H1 (cell line): Measurements from ENCODE around the gene CEP44. TPM values are rescaled to one million over a fixed set of nuclear protein-coding genes. Genes with fewer than 3 reads are reported as not detected.

Experiments used
- CTCF ChIA-PET: fragments of 300-600 bp; sonication (Branson Sonifier 250); formaldehyde crosslinking; loops from one replicate; lab custom pipeline; 2021; ENCODE audit not compliant: partially characterized antibody; lab: Charles Lee
- POLR2A ChIA-PET: fragments of 300-600 bp; sonication (Branson Sonifier 250); formaldehyde crosslinking; loops from one replicate; lab custom pipeline; 2021; ENCODE audit warnings: inconsistent platforms; ENCODE audit not compliant: partially characterized antibody; lab: Charles Lee
- DNase-seq, 2 experiments: peaks; one replicate each; pipeline versions ENCODE4 v3.0.0 to v3.0.0-alpha.2; 2010 to 2022; ENCODE audit warnings: low spot score in 2 of 2, low read depth in 1 of 2, mixed read lengths in 1 of 2
- FAIRE-seq: peaks from 2 replicates; lab custom pipeline; 2011; peaks lifted over from hg19 to GRCh38; lab: Jason Lieb, UNC
- H2AFZ ChIP-seq: 2 replicates; pipeline ENCODE4 v1.8.1; 2012; ENCODE audit warnings: low read length, inconsistent platforms
- H2AK5ac ChIP-seq: 2 replicates; pipeline ENCODE4 v1.6.1; 2013; ENCODE audit warnings: low read depth, low read length
- H2BK120ac ChIP-seq: replicated peaks from 2 replicates; pipeline ENCODE3; 2013; ENCODE audit warnings: low read depth, low read length, inconsistent platforms
- H2BK12ac ChIP-seq: 2 replicates; pipeline ENCODE4 v1.6.1; 2013; ENCODE audit warnings: low read depth, low read length
- H2BK15ac ChIP-seq: 2 replicates; pipeline ENCODE4 v1.6.1; 2013; ENCODE audit warnings: low read length
- H2BK20ac ChIP-seq: 2 replicates; pipeline ENCODE4 v1.6.1; 2013; ENCODE audit warnings: low read length
- H2BK5ac ChIP-seq: 2 replicates; pipeline ENCODE4 v1.6.1; 2013; ENCODE audit warnings: low read depth, low read length
- H3K14ac ChIP-seq: 2 replicates; pipeline ENCODE4 v1.6.1; 2013; ENCODE audit warnings: inconsistent platforms; ENCODE audit not compliant: insufficient read length
- H3K18ac ChIP-seq: 2 replicates; pipeline ENCODE4 v1.6.1; 2013; ENCODE audit warnings: low read length; ENCODE audit errors: extremely low read depth
- H3K23ac ChIP-seq: 2 replicates; pipeline ENCODE4 v1.6.1; 2013; ENCODE audit warnings: inconsistent platforms; ENCODE audit not compliant: insufficient read length
- H3K23me2 ChIP-seq: 2 replicates; pipeline ENCODE4 v1.6.1; 2013; ENCODE audit warnings: low read depth, low read length
- H3K27ac ChIP-seq: 2 replicates; pipeline ENCODE4 v1.6.1; 2011; ENCODE audit warnings: low read depth, low read length, inconsistent platforms
- H3K27me3 ChIP-seq, 4 experiments: replicated peaks in 1 of 4; 1 replicate in 1 of 4; 2 replicates in 3 of 4; pipeline versions ENCODE4 v1.6.1 to v1.8.1; 2011 to 2013; ENCODE audit warnings: low read length in 3 of 4, mild to moderate bottlenecking in 3 of 4, inconsistent platforms in 2 of 4, mixed read lengths in 2 of 4, moderate library complexity in 1 of 4; ENCODE audit not compliant: control insufficient read depth in 3 of 4, insufficient read depth in 3 of 4; ENCODE audit errors: extremely low read depth in 1 of 4
- H3K36me3 ChIP-seq, 4 experiments: 2 replicates each; pipeline versions ENCODE4 v1.6.1 to v1.8.1; 2011 to 2013; ENCODE audit warnings: mild to moderate bottlenecking in 4 of 4, low read length in 3 of 4, moderate library complexity in 2 of 4, control low read depth in 1 of 4, inconsistent platforms in 1 of 4; ENCODE audit not compliant: insufficient read depth in 4 of 4, control insufficient read depth in 2 of 4
- H3K4ac ChIP-seq: replicated peaks from 2 replicates; pipeline ENCODE3; 2013; ENCODE audit warnings: low read length, low read depth, mixed read lengths, inconsistent platforms; ENCODE audit not compliant: insufficient read length
- H3K4me1 ChIP-seq, 4 experiments: replicated peaks in 1 of 4; 1 replicate in 1 of 4; 2 replicates in 3 of 4; pipeline versions ENCODE4 v1.6.1 to v1.8.1; 2011 to 2013; ENCODE audit warnings: low read length in 3 of 4, inconsistent platforms in 2 of 4, mixed read lengths in 1 of 4; ENCODE audit not compliant: insufficient read depth in 4 of 4, control insufficient read depth in 3 of 4
- H3K4me2 ChIP-seq, 2 experiments: 2 replicates each; pipeline versions ENCODE4 v1.6.1 to v1.8.1; 2011 to 2013; ENCODE audit warnings: low read depth in 2 of 2, low read length in 2 of 2, control low read depth in 1 of 2, inconsistent platforms in 1 of 2, mild to moderate bottlenecking in 1 of 2; ENCODE audit not compliant: insufficient read depth in 1 of 2
- H3K4me3 ChIP-seq, 4 experiments: fragments of 200-600, 300-600 bp in 1 of 4; sonication (generic), shearing (Covaris generic), sonication (Bioruptor Twin) in 1 of 4; 2 replicates each; pipeline versions ENCODE4 v1.5.1 to v1.8.1; 2011 to 2016; ENCODE audit warnings: low read length in 4 of 4, low read depth in 3 of 4, control low read depth in 2 of 4, inconsistent platforms in 2 of 4, mild to moderate bottlenecking in 2 of 4, mixed read lengths in 1 of 4, moderate library complexity in 1 of 4; ENCODE audit not compliant: insufficient read depth in 2 of 4; ENCODE audit errors: extremely low read depth in 1 of 4
- H3K56ac ChIP-seq: replicated peaks from 2 replicates; pipeline ENCODE3; 2013; ENCODE audit warnings: low read depth, mild to moderate bottlenecking, mixed read lengths, low read length, inconsistent platforms; ENCODE audit not compliant: insufficient read length
- H3K79me1 ChIP-seq: 2 replicates; pipeline ENCODE4 v1.6.1; 2013; ENCODE audit warnings: low read depth, low read length, control low read depth
- H3K79me2 ChIP-seq, 2 experiments: 2 replicates each; pipeline versions ENCODE4 v1.6.1 to v1.8.1; 2012 to 2013; ENCODE audit warnings: low read length in 2 of 2, mild to moderate bottlenecking in 2 of 2, inconsistent platforms in 1 of 2; ENCODE audit not compliant: insufficient read depth in 2 of 2, control insufficient read depth in 1 of 2
- H3K9ac ChIP-seq, 4 experiments: replicated peaks in 1 of 4; 1 replicate in 1 of 4; 2 replicates in 3 of 4; pipeline versions ENCODE4 v1.6.1 to v1.8.1; 2011 to 2013; ENCODE audit warnings: low read depth in 3 of 4, low read length in 3 of 4, control low read depth in 2 of 4, mild to moderate bottlenecking in 2 of 4, moderate library complexity in 2 of 4, inconsistent platforms in 1 of 4; ENCODE audit errors: extremely low read depth in 1 of 4
- H3K9me3 ChIP-seq, 2 experiments: 2 replicates each; pipeline versions ENCODE4 v1.6.1 to v1.8.1; 2012 to 2013; ENCODE audit warnings: mild to moderate bottlenecking in 2 of 2, moderate library complexity in 2 of 2, control low read depth in 1 of 2, inconsistent platforms in 1 of 2, low read depth in 1 of 2, low read length in 1 of 2, mixed read lengths in 1 of 2; ENCODE audit not compliant: insufficient read depth in 2 of 2
- H4K20me1 ChIP-seq, 2 experiments: replicated peaks in 1 of 2; 2 replicates each; pipeline versions ENCODE3 to v1.8.1; 2011 to 2013; ENCODE audit warnings: inconsistent platforms in 2 of 2, low read length in 2 of 2, mild to moderate bottlenecking in 1 of 2; ENCODE audit not compliant: insufficient read depth in 2 of 2, control insufficient read depth in 1 of 2
- H4K5ac ChIP-seq: 2 replicates; pipeline ENCODE4 v1.6.1; 2013; ENCODE audit warnings: low read length, low read depth, mixed read lengths, inconsistent platforms; ENCODE audit not compliant: insufficient read length
- H4K8ac ChIP-seq: 2 replicates; pipeline ENCODE4 v1.8.0; 2013; ENCODE audit warnings: mild to moderate bottlenecking, moderate library complexity, low read length, inconsistent platforms; ENCODE audit not compliant: insufficient read depth; ENCODE audit errors: extremely low read depth
- H4K91ac ChIP-seq: replicated peaks from 2 replicates; pipeline ENCODE3; 2013; ENCODE audit warnings: low read length, mixed read lengths, inconsistent platforms; ENCODE audit not compliant: insufficient read length
- BCL11A ChIP-seq, 2 experiments: IDR thresholded peaks; one replicate each; pipeline ENCODE4 v1.6.1; 2011; ENCODE audit warnings: low read depth in 2 of 2, low read length in 2 of 2, mild to moderate bottlenecking in 2 of 2
- CEBPB ChIP-seq: IDR thresholded peaks from 2 replicates; pipeline ENCODE4 v1.6.1; 2012; ENCODE audit warnings: low read depth, low read length
- CHD1 ChIP-seq: IDR thresholded peaks from 2 replicates; pipeline ENCODE4 v1.6.1; 2012; ENCODE audit warnings: low read depth, low read length, improper control_type of control experiment
- EP300 ChIP-seq, 2 experiments: IDR thresholded peaks; 1 replicate in 1 of 2; 2 replicates in 1 of 2; pipeline ENCODE4 v1.6.1; 2011 to 2012; ENCODE audit warnings: low read depth in 2 of 2, low read length in 2 of 2, mild to moderate bottlenecking in 2 of 2, borderline replicate concordance in 1 of 2, inconsistent platforms in 1 of 2, moderate library complexity in 1 of 2
- JUN ChIP-seq: IDR thresholded peaks from 2 replicates; pipeline ENCODE4 v1.6.1; 2011; ENCODE audit warnings: low read depth, mild to moderate bottlenecking, improper control_type of control experiment, low read length
- KDM1A ChIP-seq: fragments of 200-600, 300-600 bp; sonication (generic); IDR thresholded peaks from 2 replicates; pipeline ENCODE4 v1.7.1; 2016; ENCODE audit warnings: mild to moderate bottlenecking, low read length, borderline replicate concordance
- MAFK ChIP-seq: IDR thresholded peaks from 2 replicates; pipeline ENCODE4 v1.6.1; 2012; ENCODE audit warnings: low read depth, mild to moderate bottlenecking, improper control_type of control experiment, low read length
- MAX ChIP-seq: IDR thresholded peaks from 2 replicates; pipeline ENCODE4 v1.6.1; 2012; ENCODE audit warnings: inconsistent platforms
- NANOG ChIP-seq: IDR thresholded peaks from 2 replicates; pipeline ENCODE4 v1.6.1; 2011; ENCODE audit warnings: low read length, low read depth, mild to moderate bottlenecking, inconsistent platforms; ENCODE audit not compliant: insufficient read depth, poor library complexity, severe bottlenecking
- NRF1 ChIP-seq: IDR thresholded peaks from 2 replicates; pipeline ENCODE4 v1.6.1; 2011; ENCODE audit warnings: mild to moderate bottlenecking, low read depth, low read length, improper control_type of control experiment
- POLR2A ChIP-seq, 2 experiments: IDR thresholded peaks; 1 replicate in 1 of 2; 2 replicates in 1 of 2; pipeline ENCODE4 v1.6.1; 2011; ENCODE audit warnings: low read depth in 2 of 2, low read length in 2 of 2, mild to moderate bottlenecking in 2 of 2; ENCODE audit errors: control extremely low read depth in 1 of 2
- POLR2AphosphoS5 ChIP-seq: IDR thresholded peaks from 2 replicates; pipeline ENCODE4 v1.6.1; 2011; ENCODE audit warnings: low read depth, low read length
- SIRT6 ChIP-seq: IDR thresholded peaks from one replicate; pipeline ENCODE4 v1.7.1; 2012; ENCODE audit warnings: low read length, inconsistent platforms
- SIX5 ChIP-seq: IDR thresholded peaks from 2 replicates; pipeline ENCODE4 v1.6.1; 2011; ENCODE audit warnings: mild to moderate bottlenecking, low read depth, low read length
- TCF12 ChIP-seq: IDR thresholded peaks from 2 replicates; pipeline ENCODE4 v1.6.1; 2011; ENCODE audit warnings: low read depth, mild to moderate bottlenecking, low read length
- WGBS, 2 experiments: shearing (Covaris generic) in 1 of 2; methylation state at CpG; one replicate each; pipeline versions ENCODE4 v1.1.6 to v1.1.7; 2013 to 2015; ENCODE audit warnings: low lambda C conversion rate in 2 of 2, mixed read lengths in 2 of 2, inconsistent platforms in 1 of 2, low coverage in 1 of 2, missing lambda C conversion rate in 1 of 2; ENCODE audit not compliant: insufficient replicate concordance in 2 of 2, insufficient coverage in 1 of 2, insufficient read length in 1 of 2; ENCODE audit errors: extremely low coverage in 1 of 2, missing lambda C conversion rate in 1 of 2; 5-methylcytosine and 5-hydroxymethylcytosine counted together
- polyA plus RNA-seq, 7 experiments: library from polyadenylated mRNA; depleted of rRNA in 3 of 7; stranded (reverse) in 5 of 7; unstranded in 2 of 7; fragments of >200 nt in 5 of 7; fragments of 200-250 nt in 2 of 7; gene quantifications; 1 replicate in 5 of 7; 2 replicates in 1 of 7; 4 replicates in 1 of 7; pipeline versions ENCODE4 v1.2.1 to v1.2.3, GENCODE V29; 2011 to 2013; ENCODE audit warnings: missing spikeins in 2 of 7, mixed read lengths in 2 of 7
- total RNA-seq: library from RNA; stranded (reverse); fragmentation: NEBNext Ultra II Directional; extraction: Animal tissue kit (Norgen Biotek cat#: 25700); gene quantifications from 2 replicates; pipeline ENCODE4 v1.2.1, GENCODE V29; 2021

CEP44 gene
- total and polyA plus RNA-seq, 2 of the 8 experiments (the other 6 are each of a cell fraction or from before 2014, with no cell fraction given) = 3.4 to 17.1 TPM

GRCh38 chr4:174365018-174365587 lies 81.4 kb downstream of the CEP44 start:
- Histone ChIP-seq H3K9me3 (peaks cover 0 to 16% of the 10 kb centered on the region in 2 experiments; a peak in 2 of 4 replicates), H3K56ac (no peak overlapping the region), H4K5ac (no peak overlapping the region), H3K18ac (no peak overlapping the region), H3K23ac (no peak overlapping the region), H3K23me2 (no peaks in the 10 kb centered on the region), H4K8ac (no peak overlapping the region), H3K79me2 (no peaks in the 10 kb centered on the region), H2BK20ac (no peak overlapping the region), H3K79me1 (no peaks in the 10 kb centered on the region), H4K91ac (no peak overlapping the region), H3K9ac (no peak overlapping the region), H2AFZ (no peak overlapping the region), H3K36me3 (no peaks in the 10 kb centered on the region), H3K4ac (no peak overlapping the region), H2BK15ac (no peak overlapping the region), H3K14ac (no peak overlapping the region), H2BK120ac (no peak overlapping the region), H3K4me2 (no peak overlapping the region), H2BK12ac (no peak overlapping the region), H2BK5ac (no peak overlapping the region), H4K20me1 (no peaks in the 10 kb centered on the region), H3K4me3 (no peak overlapping the region), H2AK5ac (no peak overlapping the region), H3K4me1 (no peaks in the 10 kb centered on the region), H3K27me3 (no peaks in the 10 kb centered on the region), H3K27ac (no peak overlapping the region)
- no peak for DNase-seq
- POLR2A ChIA-PET = no interaction called here
- FAIRE-seq = no peak
- WGBS, 2 experiments = 57% methylated on average over 2 of the region's 2 CpGs; no CpG with 5 or more reads in 1 of the 2 experiments
- CTCF ChIA-PET = interaction anchor here (2.5 kb wide), 1 partner anchor 267 kb away, joined by 10 read pairs; no protein-coding TSS in a partner anchor
- TF ChIP-seq JUN (no peak), EP300 (IDR thresholded peaks at IDR 0.05; ENCODE audit: borderline replicate concordance in 1 of 2, low read depth in 2 of 2, low read length in 2 of 2) (no peak), CEBPB (no peak), CHD1 (no peak), POLR2A (IDR thresholded peaks at IDR 0.05; ENCODE audit: control extremely low read depth in 1 of 2, low read depth in 2 of 2, low read length in 2 of 2) (no peak), NANOG (no peak), SIX5 (no peak), NRF1 (no peak), BCL11A (IDR thresholded peaks at IDR 0.05; ENCODE audit: low read depth in 2 of 2, low read length in 2 of 2) (no peak), TCF12 (no peak), KDM1A (no peak), POLR2AphosphoS5 (no peak), MAX (no peak), MAFK (peak; percentile 50; the same call in 1 of the 2 replicates), SIRT6 (no peak)
